ENCODE data around the gene GTF2IRD1. TPM values are rescaled to one million over a fixed set of nuclear protein-coding genes. Genes with fewer than 3 reads are reported as not detected.

Gene GTF2IRD1
- polyA plus RNA-seq, 3 donors: not detected

DNA sequence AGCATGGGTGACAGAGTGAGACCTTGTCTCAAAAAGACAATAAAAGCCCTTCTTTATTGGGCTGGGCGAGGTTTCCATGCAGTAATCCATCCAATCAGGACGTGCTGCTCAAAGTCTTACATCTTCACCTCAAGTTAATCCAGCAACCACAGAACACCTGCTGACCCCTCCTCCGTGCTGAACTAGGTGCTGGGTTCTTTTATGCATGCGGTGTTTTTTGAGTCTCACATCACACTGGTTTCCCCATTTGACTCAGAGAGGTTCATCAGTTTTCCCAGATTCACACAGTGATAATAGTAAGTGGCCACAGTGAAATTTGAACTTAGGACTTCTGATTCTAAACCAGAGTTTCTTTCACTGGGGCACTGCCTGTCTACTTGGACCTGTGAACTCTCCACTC, 145.5 kb downstream of the GTF2IRD1 start:
- Histone ChIP-seq H3K9ac (ENCODE audit: insufficient read depth, low read length, poor library complexity, severe bottlenecking) (no peak overlapping the region), H3K4me1 (ENCODE audit: control insufficient read depth in 1 of 2, insufficient read depth in 2 of 2, low read length in 2 of 2) (no peaks in the 10 kb centered on the region), H3K9me3 (replicated peaks in 1 of 2; ENCODE audit: control insufficient read depth in 1 of 2, insufficient read depth in 1 of 2, low read length in 2 of 2) (no peaks in the 10 kb centered on the region), H3K36me3 (replicated peaks in 1 of 2; ENCODE audit: control insufficient read depth in 1 of 2, insufficient read depth in 2 of 2, low read length in 2 of 2) (no peaks in the 10 kb centered on the region), H4K20me1 (ENCODE audit: insufficient read depth, low read length) (no peaks in the 10 kb centered on the region), H3K4me2 (replicated peaks; ENCODE audit: extremely low read depth, low read length, poor library complexity, severe bottlenecking) (no peak overlapping the region), H3K27me3 (ENCODE audit: control insufficient read depth in 2 of 2, insufficient read depth in 2 of 2, low read length in 2 of 2) (no peaks in the 10 kb centered on the region), H3K27ac (ENCODE audit: low read depth in 1 of 2, low read length in 2 of 2) (no peak overlapping the region), H3K79me2 (ENCODE audit: insufficient read depth, low read length) (no peaks in the 10 kb centered on the region), H2AFZ (ENCODE audit: insufficient read depth, low read depth, low read length, poor library complexity, severe bottlenecking) (no peak overlapping the region), H3K4me3 (replicated peaks in 1 of 3; ENCODE audit: low read depth in 2 of 3, low read length in 3 of 3) (no peak overlapping the region)
- Mint-ChIP-seq H3K36me3 (no peaks in the 10 kb centered on the region), H3K9me3 (no peaks in the 10 kb centered on the region), H3K4me1 (no peaks in the 10 kb centered on the region), H3K4me3 (no peak overlapping the region), H3K27me3 (ENCODE audit: low read depth in 3 of 3) (peaks cover 0 to 8% (median 3%) of the 10 kb centered on the region in 3 donors), H3K27ac (no peak overlapping the region)
- TF ChIP-seq, protein P1, sequence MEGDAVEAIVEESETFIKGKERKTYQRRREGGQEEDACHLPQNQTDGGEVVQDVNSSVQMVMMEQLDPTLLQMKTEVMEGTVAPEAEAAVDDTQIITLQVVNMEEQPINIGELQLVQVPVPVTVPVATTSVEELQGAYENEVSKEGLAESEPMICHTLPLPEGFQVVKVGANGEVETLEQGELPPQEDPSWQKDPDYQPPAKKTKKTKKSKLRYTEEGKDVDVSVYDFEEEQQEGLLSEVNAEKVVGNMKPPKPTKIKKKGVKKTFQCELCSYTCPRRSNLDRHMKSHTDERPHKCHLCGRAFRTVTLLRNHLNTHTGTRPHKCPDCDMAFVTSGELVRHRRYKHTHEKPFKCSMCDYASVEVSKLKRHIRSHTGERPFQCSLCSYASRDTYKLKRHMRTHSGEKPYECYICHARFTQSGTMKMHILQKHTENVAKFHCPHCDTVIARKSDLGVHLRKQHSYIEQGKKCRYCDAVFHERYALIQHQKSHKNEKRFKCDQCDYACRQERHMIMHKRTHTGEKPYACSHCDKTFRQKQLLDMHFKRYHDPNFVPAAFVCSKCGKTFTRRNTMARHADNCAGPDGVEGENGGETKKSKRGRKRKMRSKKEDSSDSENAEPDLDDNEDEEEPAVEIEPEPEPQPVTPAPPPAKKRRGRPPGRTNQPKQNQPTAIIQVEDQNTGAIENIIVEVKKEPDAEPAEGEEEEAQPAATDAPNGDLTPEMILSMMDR (IDR thresholded peaks at IDR 0.05): no peak
- intact Hi-C loops (cut with micrococcal nuclease): no loop called here
- WGBS (ENCODE audit: insufficient coverage): 96% methylated on average over 4 of the region's 4 CpGs
- no peak for DNase-seq

DNA sequence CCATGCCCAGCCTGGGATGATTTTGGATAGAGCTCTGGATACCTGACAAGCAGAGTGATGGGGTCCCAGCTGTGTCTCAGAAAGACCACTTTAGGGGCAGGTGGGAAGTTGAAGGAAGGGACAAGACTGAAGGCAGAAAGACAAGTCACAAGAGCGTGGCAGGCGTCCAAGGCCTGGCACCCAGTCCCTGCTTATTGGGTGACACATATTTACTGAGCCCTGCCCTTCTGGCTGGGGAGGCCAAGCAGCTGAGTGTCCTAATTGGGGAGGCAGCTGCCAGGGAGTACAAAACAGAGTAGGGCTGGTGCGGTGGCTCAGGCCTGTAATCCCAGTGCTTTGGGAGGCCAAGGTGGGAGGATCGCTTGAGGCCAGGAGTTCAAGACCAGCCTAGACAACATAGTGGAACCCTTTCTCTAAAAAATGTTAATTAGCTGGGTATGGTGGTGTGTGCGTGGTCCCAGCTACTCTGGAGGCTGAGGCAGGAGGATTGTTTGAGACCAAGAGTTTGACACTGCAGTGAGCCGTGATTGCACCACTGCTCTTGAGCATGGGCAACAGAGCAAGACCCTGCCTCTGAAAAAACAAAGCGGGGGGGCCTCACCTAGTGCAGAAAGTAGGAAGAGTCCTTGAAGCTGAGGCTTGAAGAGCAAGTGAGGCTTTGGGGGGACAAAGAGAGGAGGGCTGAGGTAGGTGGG, 150.8 kb downstream of the GTF2IRD1 start:
- Mint-ChIP-seq H3K27me3 (ENCODE audit: low read depth in 3 of 3) (peaks cover 3 to 16% (median 11%) of the 10 kb centered on the region in 3 donors), H3K36me3 (peaks cover 0 to 2% of the 10 kb centered on the region in 2 donors), H3K4me3 (peak overlapping the region in 1 of 2 donors; percentile 9), H3K9me3 (no peaks in the 10 kb centered on the region), H3K4me1 (peaks cover 13% of the 10 kb centered on the region), H3K27ac (peak overlapping the region in 3 of 7 donors; percentile 71 to 77 (median 72))
- 95% methylated on average over 7 of the region's 7 CpGs for WGBS (ENCODE audit: insufficient coverage)
- no peak overlapping the region for H3K27ac ChIP-seq (ENCODE audit: low read depth in 1 of 2, low read length in 2 of 2)
- peaks cover 3 to 12% of the 10 kb centered on the region in 2 donors for H3K4me1 ChIP-seq (ENCODE audit: control insufficient read depth in 1 of 2, insufficient read depth in 2 of 2, low read length in 2 of 2)
- H4K20me1 ChIP-seq (ENCODE audit: insufficient read depth, low read length): no peaks in the 10 kb centered on the region
- no peak overlapping the region for H3K9ac ChIP-seq (ENCODE audit: insufficient read depth, low read length, poor library complexity, severe bottlenecking)
- peaks cover 0 to 5% of the 10 kb centered on the region in 2 donors for H3K27me3 ChIP-seq (ENCODE audit: control insufficient read depth in 2 of 2, insufficient read depth in 2 of 2, low read length in 2 of 2)
- no peaks in the 10 kb centered on the region for H3K36me3 ChIP-seq (replicated peaks in 1 of 2; ENCODE audit: control insufficient read depth in 1 of 2, insufficient read depth in 2 of 2, low read length in 2 of 2)
- no peak overlapping the region for H3K4me2 ChIP-seq (replicated peaks; ENCODE audit: extremely low read depth, low read length, poor library complexity, severe bottlenecking)
- H3K9me3 ChIP-seq (replicated peaks in 1 of 2; ENCODE audit: control insufficient read depth in 1 of 2, insufficient read depth in 1 of 2, low read length in 2 of 2): no peaks in the 10 kb centered on the region
- DNase-seq: no peak
- TF ChIP-seq, protein P1 (IDR thresholded peaks at IDR 0.05): no peak
- intact Hi-C loops (cut with micrococcal nuclease): no loop called here
- no peak overlapping the region for H2AFZ ChIP-seq (ENCODE audit: insufficient read depth, low read depth, low read length, poor library complexity, severe bottlenecking)
- H3K4me3 ChIP-seq (replicated peaks in 1 of 3; ENCODE audit: low read depth in 2 of 3, low read length in 3 of 3): no peak overlapping the region
- H3K79me2 ChIP-seq (ENCODE audit: insufficient read depth, low read length): no peaks in the 10 kb centered on the region

All from CD14-positive monocyte (primary cell).